ENCODE results near the gene MPV17. TPM values are rescaled to one million over a fixed set of nuclear protein-coding genes. Genes with fewer than 3 reads are reported as not detected.

The MPV17 gene
- total and polyA plus RNA-seq, 9 of the 15 experiments (the other 6 are each of a cell fraction or from before 2014, with no cell fraction given), result 54.7 to 140 (median 70.2) TPM

DNA sequence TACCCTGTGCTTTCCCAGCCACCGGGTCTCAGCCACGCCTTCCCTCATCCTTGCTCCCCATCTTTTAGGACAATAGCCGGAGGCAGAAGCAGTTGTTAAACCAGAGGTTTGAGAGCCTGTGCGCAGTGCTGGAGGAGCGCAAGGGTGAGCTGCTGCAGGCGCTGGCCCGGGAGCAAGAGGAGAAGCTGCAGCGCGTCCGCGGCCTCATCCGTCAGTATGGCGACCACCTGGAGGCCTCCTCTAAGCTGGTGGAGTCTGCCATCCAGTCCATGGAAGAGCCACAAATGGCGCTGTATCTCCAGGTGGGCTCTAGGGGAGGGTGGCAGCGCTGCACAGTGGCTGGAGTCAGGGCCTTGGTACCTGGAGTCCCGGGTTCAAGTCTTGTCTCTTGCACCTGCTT, 17.4 kb downstream of the MPV17 start (continued):
- TF ChIP-seq, protein P1, sequence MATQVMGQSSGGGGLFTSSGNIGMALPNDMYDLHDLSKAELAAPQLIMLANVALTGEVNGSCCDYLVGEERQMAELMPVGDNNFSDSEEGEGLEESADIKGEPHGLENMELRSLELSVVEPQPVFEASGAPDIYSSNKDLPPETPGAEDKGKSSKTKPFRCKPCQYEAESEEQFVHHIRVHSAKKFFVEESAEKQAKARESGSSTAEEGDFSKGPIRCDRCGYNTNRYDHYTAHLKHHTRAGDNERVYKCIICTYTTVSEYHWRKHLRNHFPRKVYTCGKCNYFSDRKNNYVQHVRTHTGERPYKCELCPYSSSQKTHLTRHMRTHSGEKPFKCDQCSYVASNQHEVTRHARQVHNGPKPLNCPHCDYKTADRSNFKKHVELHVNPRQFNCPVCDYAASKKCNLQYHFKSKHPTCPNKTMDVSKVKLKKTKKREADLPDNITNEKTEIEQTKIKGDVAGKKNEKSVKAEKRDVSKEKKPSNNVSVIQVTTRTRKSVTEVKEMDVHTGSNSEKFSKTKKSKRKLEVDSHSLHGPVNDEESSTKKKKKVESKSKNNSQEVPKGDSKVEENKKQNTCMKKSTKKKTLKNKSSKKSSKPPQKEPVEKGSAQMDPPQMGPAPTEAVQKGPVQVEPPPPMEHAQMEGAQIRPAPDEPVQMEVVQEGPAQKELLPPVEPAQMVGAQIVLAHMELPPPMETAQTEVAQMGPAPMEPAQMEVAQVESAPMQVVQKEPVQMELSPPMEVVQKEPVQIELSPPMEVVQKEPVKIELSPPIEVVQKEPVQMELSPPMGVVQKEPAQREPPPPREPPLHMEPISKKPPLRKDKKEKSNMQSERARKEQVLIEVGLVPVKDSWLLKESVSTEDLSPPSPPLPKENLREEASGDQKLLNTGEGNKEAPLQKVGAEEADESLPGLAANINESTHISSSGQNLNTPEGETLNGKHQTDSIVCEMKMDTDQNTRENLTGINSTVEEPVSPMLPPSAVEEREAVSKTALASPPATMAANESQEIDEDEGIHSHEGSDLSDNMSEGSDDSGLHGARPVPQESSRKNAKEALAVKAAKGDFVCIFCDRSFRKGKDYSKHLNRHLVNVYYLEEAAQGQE (IDR thresholded peaks at IDR 0.05; ENCODE audit: borderline replicate concordance), result no peak
- TF ChIP-seq, protein P1 (CRISPR knock-in tag; IDR thresholded peaks at IDR 0.05; ENCODE audit: low read depth), result no peak
- TF ChIP-seq RUNX1 (IDR thresholded peaks at IDR 0.05; ENCODE audit: low read depth), result no peak

Measured in K562 (cell line).